Right ventricle myocardium inferior (tissue), 1 donor: ENCODE measurements around the gene TATDN2. TPM values are rescaled to one million over a fixed set of nuclear protein-coding genes. Genes with fewer than 3 reads are reported as not detected.

Experiments
- ATAC-seq: fragments of 200-7000 bp; cut with Tn5 transposase; one replicate; pipeline ENCODE4 v1.9.1; 2020; ENCODE audit warnings: mild to moderate bottlenecking, moderate library complexity
- DNase-seq: peaks from one replicate; pipeline ENCODE4 v3.0.0; 2021; ENCODE audit errors: missing footprints
- intact Hi-C: fragments of 100-400 bp; cut with DNase I; formaldehyde crosslinking; loops from one replicate; pipeline ENCODE4 v1.11.0; 2022
- long read RNA-seq: library from polyadenylated mRNA; unstranded; transcript quantifications from one replicate; pipeline ENCODE4 v2.0.0, GENCODE V29; 2021
- total RNA-seq: library from RNA; stranded (reverse); fragmentation: NEBNext Ultra II Directional; extraction: Animal tissue kit (Norgen Biotek cat#: 25700); gene quantifications from one replicate; pipeline ENCODE4 v1.2.1, GENCODE V29; 2021
- donor health status: DM: no; HTN: yes; CAD: no; lungs with severe emphysema.

The TATDN2 gene, protein sequence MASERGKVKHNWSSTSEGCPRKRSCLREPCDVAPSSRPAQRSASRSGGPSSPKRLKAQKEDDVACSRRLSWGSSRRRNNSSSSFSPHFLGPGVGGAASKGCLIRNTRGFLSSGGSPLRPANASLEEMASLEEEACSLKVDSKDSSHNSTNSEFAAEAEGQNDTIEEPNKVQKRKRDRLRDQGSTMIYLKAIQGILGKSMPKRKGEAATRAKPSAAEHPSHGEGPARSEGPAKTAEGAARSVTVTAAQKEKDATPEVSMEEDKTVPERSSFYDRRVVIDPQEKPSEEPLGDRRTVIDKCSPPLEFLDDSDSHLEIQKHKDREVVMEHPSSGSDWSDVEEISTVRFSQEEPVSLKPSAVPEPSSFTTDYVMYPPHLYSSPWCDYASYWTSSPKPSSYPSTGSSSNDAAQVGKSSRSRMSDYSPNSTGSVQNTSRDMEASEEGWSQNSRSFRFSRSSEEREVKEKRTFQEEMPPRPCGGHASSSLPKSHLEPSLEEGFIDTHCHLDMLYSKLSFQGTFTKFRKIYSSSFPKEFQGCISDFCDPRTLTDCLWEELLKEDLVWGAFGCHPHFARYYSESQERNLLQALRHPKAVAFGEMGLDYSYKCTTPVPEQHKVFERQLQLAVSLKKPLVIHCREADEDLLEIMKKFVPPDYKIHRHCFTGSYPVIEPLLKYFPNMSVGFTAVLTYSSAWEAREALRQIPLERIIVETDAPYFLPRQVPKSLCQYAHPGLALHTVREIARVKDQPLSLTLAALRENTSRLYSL
- 15.1 TPM for total RNA-seq
- long read RNA-seq, partial matches to known transcripts: 2 of 2 reads
- long read RNA-seq, other reads (novel, unspliced or antisense): 0 of 2 reads

DNA sequence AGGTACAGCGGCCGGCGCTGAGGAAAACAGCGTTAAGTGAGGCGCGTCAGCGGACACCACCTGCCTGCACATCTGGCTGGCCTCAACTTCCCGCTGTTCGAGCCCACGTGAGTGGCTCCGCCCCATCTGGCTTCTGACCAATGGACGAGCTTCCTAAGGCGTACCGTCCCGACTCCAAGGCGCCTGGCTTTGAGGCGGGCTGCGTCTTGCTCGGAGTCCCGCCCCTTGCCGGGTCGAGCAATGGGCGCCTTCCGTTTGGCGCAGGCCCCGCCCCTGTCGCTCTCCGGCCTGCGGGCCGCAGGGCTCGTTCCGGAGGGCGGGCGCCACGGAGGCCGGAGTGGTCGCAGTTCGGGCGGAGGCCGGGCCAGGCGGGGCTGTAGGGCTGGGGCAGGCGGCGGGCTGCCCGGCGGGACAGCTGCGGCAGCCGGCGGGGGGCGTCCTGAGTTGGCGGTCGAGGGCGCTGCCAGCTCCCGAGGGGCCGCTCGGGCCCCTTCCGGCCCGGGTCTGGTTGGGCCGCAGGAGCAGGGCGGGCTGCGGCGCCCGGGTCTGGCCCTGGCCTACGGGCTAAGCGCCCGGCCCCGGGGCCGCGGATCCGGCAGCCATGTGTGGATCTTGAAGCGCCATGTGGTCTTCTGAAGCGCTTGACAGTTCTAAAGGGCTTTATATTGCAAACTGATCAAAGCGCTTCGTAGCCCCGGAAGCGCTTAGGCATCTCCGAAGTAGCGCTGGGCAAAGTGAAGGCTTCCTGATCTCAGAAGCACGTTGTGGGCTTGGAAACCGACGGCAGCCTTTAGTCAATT lies at the start of gene TATDN2:
TATDN2 (plus strand) TSS at position 276 of the 800 bp plus-strand sequence. CDS start 742 bp downstream, outside the sequence.
- DNase-seq (peak; percentile 98), ATAC-seq (peak; percentile 100)
- intact Hi-C loops: no loop called here

GRCh38 chr3:10198761-10199649 lies 49.3 kb upstream of the TATDN2 start:
- intact Hi-C loops: no loop called here
- ATAC-seq (no peak), DNase-seq (no peak)

DNA sequence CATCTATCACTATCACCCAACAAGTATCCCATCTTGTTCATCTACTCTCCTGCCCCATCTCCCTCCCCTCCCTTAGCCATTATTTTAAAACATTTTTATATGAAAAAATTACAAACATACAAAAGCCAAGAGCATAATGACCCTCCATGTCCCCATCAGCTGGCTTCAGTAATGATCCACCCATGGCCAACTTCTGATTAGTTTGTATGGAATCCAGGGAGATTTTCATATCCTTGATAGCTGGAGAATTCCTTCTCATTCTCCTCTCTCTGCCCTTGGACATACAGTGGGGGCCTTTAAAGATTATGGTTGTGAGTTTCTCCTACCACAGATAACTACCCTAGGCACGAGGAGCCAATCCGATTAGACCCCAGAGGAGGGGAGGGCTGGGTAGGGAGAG lies 43.3 kb upstream of the TATDN2 start:
- intact Hi-C loops: no loop called here
- no peak for ATAC-seq

GRCh38 chr3:10205451-10206165 lies 42.7 kb upstream of the TATDN2 start:
- intact Hi-C loops: no loop called here

More for the DNA sequence above, 43.3 kb upstream of the TATDN2 start:
- no peak for DNase-seq

GRCh38 chr3:10206166-10206511 lies 42.1 kb upstream of the TATDN2 start:
- intact Hi-C loops: no loop called here

More at GRCh38 chr3:10205451-10206165, 42.7 kb upstream of the TATDN2 start:
- ATAC-seq (no peak), DNase-seq (no peak)

DNA sequence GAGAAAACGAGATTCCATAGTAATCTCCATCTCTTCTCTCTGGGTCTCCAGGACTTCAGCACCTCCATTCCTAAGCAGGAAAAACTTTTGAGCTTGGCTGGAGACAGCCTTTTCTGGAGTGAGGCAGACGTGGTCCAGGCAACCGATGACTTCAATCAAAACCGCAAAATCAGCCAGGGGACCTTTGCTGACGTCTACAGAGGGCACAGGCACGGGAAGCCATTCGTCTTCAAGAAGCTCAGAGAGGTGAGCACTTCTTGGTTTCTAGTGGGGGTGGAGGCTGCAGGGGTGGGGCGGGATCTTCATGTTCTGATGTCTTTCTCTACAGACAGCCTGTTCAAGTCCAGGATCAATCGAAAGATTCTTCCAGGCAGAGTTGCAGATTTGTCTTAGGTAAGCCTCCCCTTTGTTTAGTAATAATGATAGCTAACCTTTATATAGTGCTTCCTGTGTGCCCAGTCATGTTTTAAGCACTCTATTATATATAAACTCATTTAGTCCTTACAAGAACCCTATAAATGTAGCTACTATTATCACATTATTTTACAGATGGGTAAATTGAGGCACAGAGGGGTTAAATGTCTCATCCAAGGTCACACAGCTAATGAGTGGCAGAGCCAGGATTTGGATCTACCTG lies 35.0 kb upstream of the TATDN2 start:
- intact Hi-C loops: no loop called here

More at GRCh38 chr3:10206166-10206511, 42.1 kb upstream of the TATDN2 start:
- DNase-seq: no peak
- ATAC-seq: no peak

GRCh38 chr3:10215578-10216368 lies 32.5 kb upstream of the TATDN2 start:
- ATAC-seq (no peak), DNase-seq (no peak)
- intact Hi-C loops: no loop called here

More for the DNA sequence above, 35.0 kb upstream of the TATDN2 start:
- DNase-seq (no peak), ATAC-seq (no peak)

DNA sequence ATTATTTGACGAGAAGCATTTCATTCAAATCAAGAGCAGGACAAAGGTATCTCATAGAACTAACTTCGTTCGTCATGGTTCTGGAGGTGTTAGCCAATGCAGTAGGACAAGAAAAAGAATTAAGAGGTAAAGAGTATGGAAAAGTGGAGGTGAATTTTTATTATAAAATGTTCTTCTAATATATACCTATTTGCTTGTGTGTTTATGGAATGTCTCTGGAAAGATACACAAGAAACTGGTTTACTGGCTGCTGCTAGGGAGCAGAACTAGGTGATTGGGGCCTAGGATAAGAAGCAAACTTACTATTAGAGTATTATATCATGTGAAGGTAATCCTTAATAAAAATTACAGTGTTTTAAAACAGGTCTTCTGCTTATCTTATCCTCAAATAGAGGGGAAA lies 30.9 kb upstream of the TATDN2 start:
- intact Hi-C loops: no loop called here
- DNase-seq: no peak
- no peak for ATAC-seq

DNA sequence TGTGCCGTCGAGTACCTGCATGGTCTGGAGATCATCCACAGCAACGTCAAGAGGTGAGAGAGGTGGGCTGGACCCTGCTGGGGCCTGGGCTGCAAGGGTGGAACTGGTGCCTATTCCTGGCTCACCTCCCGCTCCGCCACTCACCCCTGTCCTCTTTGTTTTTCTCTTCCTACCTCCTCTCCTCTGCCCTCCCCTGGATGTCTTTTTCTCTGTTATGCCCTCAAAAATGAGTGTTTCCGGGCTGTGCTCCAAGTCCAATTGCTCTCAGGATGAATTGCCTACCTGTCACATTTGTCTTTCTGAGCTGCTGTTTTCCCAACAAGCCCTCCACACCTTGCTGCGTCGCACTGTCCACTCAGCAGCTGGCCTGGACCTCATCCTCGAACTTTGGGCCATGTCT lies 28.5 kb upstream of the TATDN2 start:
- intact Hi-C loops: loop anchor here (10.0 kb wide), 2 partner anchors 195 to 245 kb away; partner anchors contain the start of gene FANCD2
- no peak for DNase-seq
- no peak for ATAC-seq

DNA sequence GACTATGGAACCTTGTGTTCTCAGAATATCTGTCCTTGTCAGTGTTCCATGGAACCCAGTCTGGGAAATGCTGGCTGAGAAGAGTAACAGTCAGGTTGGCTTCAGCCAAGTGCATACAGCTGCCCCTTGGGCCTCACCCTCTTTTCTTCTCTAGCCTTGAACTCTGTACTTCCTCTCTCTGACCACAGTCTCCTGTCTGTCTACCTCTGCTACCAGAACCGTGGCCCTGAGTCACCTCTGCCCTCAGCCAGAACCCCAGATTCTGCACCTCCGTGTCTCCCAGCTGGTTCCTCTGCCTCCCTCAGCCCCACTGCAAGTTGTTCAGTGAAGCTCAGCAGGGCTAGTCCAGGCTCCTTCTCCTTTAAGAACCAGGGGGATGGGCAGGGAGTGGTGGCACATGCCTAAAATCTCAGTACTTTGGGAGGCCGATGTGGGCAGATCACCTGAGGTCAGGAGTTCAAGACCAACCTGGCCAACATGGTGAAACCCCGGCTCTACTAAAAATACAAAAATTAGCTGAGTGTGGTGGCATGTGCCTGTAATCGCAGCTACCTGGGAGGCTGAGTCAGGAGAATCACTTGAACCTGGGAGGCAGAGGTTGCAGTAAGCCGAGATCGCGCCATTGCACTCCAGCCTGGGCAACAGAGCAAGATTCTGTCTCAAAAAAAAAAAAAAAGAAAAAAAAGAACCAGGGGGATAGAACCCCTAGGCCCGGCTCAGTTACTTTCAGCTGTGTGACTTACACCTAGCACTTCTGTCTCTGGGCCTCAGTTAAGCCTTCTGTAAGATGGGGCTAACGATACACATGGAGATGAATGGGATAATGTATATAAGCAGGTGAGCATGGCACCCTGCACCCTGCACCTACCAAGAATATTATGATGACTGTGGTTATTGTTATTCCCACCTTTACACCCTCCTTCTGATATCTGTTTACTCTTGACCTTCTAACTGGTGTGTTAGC lies 24.3 kb upstream of the TATDN2 start:
- no peak for ATAC-seq

DNA sequence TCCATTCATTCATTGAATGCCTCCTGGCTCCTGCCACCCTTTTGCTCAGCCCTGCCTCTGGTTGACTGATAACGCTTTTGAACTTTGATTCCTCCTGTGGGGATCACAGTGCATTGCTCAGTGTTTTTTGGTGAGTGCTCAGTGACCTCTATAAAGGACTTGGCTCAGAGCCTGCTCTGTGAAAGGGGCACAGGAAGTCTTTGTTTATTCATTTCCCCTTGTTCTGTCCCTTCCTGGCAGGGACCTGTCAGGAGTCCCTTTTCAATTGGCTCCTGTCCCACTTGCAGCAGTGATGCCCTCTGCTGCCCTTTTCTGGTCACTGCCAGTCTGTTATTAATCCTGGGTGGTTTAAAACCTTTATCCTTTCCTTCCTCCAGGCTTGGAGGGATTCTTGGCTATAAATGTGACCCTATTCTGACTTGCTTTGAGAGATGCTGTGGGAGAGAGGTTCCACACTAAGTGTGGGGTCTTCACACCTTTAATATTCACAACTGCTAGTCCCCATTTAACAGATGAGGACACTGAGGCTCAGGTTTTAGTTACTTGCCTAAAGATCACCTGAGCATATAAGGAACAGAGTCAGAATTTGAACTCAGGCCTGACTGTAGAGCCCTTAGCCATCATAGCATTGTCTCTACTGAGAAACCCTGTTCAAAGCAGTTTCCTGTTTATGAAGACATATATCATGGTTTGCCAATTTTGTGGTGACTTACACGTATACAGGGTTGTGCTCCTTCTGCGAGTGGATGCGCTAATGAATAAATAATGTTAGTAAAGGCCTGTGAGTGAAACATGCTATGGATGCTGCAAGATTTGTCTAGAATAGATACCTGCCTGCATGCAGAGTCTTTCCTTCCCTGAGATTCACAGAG lies 23.2 kb upstream of the TATDN2 start:
- intact Hi-C loops: loop anchor here (2.0 to 10.0 kb wide), 4 partner anchors 60 to 293 kb away; partner anchors contain the start of genes CRELD1, FANCD2 and IRAK2
- ATAC-seq (peak; percentile 92), DNase-seq (no peak)

More for the DNA sequence above, 24.3 kb upstream of the TATDN2 start:
- intact Hi-C loops: loop anchor here (2.0 to 10.0 kb wide), 3 partner anchors 59 to 249 kb away; partner anchors contain the start of genes FANCD2 and IRAK2
- DNase-seq: no peak

- no peak for DNase-seq
- intact Hi-C loops: loop anchor here (5.0 to 10.0 kb wide), 3 partner anchors 201 to 294 kb away; partner anchors contain the start of genes CRELD1 and FANCD2
- no peak for ATAC-seq
Observed at GRCh38 chr3:10226293-10226692, 22.0 kb upstream of the TATDN2 start.

GRCh38 chr3:10228248-10228950 lies 19.9 kb upstream of the TATDN2 start:
- intact Hi-C loops: loop anchor here (5.0 to 10.0 kb wide), 3 partner anchors 204 to 296 kb away; partner anchors contain the start of genes CRELD1 and FANCD2
- DNase-seq (no peak), ATAC-seq (no peak)
